ENCODE data around the gene FMNL3. TPM values are rescaled to one million over a fixed set of nuclear protein-coding genes. Genes with fewer than 3 reads are reported as not detected.

The FMNL3 gene
- total RNA-seq, 1 donor from 2014 or later: 17.3 TPM

- no peak overlapping the region for H3K27ac Mint-ChIP-seq
- DNase-seq (ENCODE audit: low spot score): no peak
- Histone ChIP-seq H3K9me3 (ENCODE audit: low read depth) (no peaks in the 10 kb centered on the region), H4K20me1 (ENCODE audit: low read depth) (no peaks in the 10 kb centered on the region), H3K27me3 (no peaks in the 10 kb centered on the region), H3K27ac (no peak overlapping the region), H3K4me3 (no peak overlapping the region), H3K4me2 (no peak overlapping the region), H3F3A (ENCODE audit: low read depth) (peaks cover 6% of the 10 kb centered on the region), H3K9ac (no peak overlapping the region), H3K36me3 (no peaks in the 10 kb centered on the region), H3K4me1 (peaks cover 9% of the 10 kb centered on the region), H2AFZ (replicated peaks) (no peak overlapping the region), H3K79me2 (ENCODE audit: low read depth) (no peaks in the 10 kb centered on the region)
- peaks cover 37% of the 10 kb centered on the region for H3K36me3 Mint-ChIP-seq
- H3K9me3 Mint-ChIP-seq: no peaks in the 10 kb centered on the region
- peaks cover 15% of the 10 kb centered on the region for H3K4me1 Mint-ChIP-seq
- TF ChIP-seq CTCF (IDR thresholded peaks at IDR 0.05): no peak
- TF ChIP-seq EZH2 (IDR thresholded peaks at IDR 0.05): no peak
- no peak for TF ChIP-seq EZH2phosphoT487 (IDR thresholded peaks at IDR 0.05)
- peaks cover 2% of the 10 kb centered on the region for H3K27me3 Mint-ChIP-seq (ENCODE audit: insufficient read depth, low read depth)
- H3K4me3 Mint-ChIP-seq: no peak overlapping the region
Observed at GRCh38 chr12:49649445-49649844, 57.8 kb downstream of the FMNL3 start.

- DNase-seq (ENCODE audit: low spot score): no peak
- Histone ChIP-seq H3K27ac (no peak overlapping the region), H3K79me2 (ENCODE audit: low read depth) (no peaks in the 10 kb centered on the region), H2AFZ (replicated peaks) (no peak overlapping the region), H3K4me2 (no peak overlapping the region), H3K27me3 (no peaks in the 10 kb centered on the region), H3K4me1 (peaks cover 9% of the 10 kb centered on the region), H3K9ac (no peak overlapping the region), H4K20me1 (ENCODE audit: low read depth) (no peaks in the 10 kb centered on the region), H3F3A (ENCODE audit: low read depth) (peaks cover 6% of the 10 kb centered on the region), H3K36me3 (no peaks in the 10 kb centered on the region), H3K4me3 (no peak overlapping the region), H3K9me3 (ENCODE audit: low read depth) (no peaks in the 10 kb centered on the region)
- H3K4me3 Mint-ChIP-seq: no peak overlapping the region
- no peak for TF ChIP-seq EZH2 (IDR thresholded peaks at IDR 0.05)
- no peak for TF ChIP-seq EZH2phosphoT487 (IDR thresholded peaks at IDR 0.05)
- TF ChIP-seq CTCF (IDR thresholded peaks at IDR 0.05): no peak
- H3K36me3 Mint-ChIP-seq: peaks cover 36% of the 10 kb centered on the region
- no peaks in the 10 kb centered on the region for H3K9me3 Mint-ChIP-seq
- H3K27me3 Mint-ChIP-seq (ENCODE audit: insufficient read depth, low read depth): no peaks in the 10 kb centered on the region
- H3K27ac Mint-ChIP-seq: no peak overlapping the region
- peaks cover 15% of the 10 kb centered on the region for H3K4me1 Mint-ChIP-seq
Observed at GRCh38 chr12:49648712-49649003, 58.5 kb downstream of the FMNL3 start.

GRCh38 chr12:49647827-49648711 is 59.1 kb downstream of the FMNL3 start:
- no peaks in the 10 kb centered on the region for H3K9me3 ChIP-seq (ENCODE audit: low read depth)
- no peak overlapping the region for H3K4me3 Mint-ChIP-seq
- no peak for TF ChIP-seq CTCF (IDR thresholded peaks at IDR 0.05)
- TF ChIP-seq EZH2phosphoT487 (IDR thresholded peaks at IDR 0.05): no peak
- TF ChIP-seq EZH2 (IDR thresholded peaks at IDR 0.05): no peak

More at GRCh38 chr12:49647827-49648711, 59.1 kb downstream of the FMNL3 start:
- DNase-seq (ENCODE audit: low spot score): no peak
- no peak overlapping the region for H3K27ac ChIP-seq
- H4K20me1 ChIP-seq (ENCODE audit: low read depth): no peaks in the 10 kb centered on the region
- Mint-ChIP-seq H3K4me1 (peaks cover 15% of the 10 kb centered on the region), H3K9me3 (no peaks in the 10 kb centered on the region), H3K27me3 (ENCODE audit: insufficient read depth, low read depth) (no peaks in the 10 kb centered on the region), H3K27ac (no peak overlapping the region), H3K36me3 (peaks cover 32% of the 10 kb centered on the region)
- peaks cover 9% of the 10 kb centered on the region for H3K4me1 ChIP-seq
- H3K4me2 ChIP-seq: no peak overlapping the region
- no peak overlapping the region for H2AFZ ChIP-seq (replicated peaks)
- no peak overlapping the region for H3K9ac ChIP-seq
- H3F3A ChIP-seq (ENCODE audit: low read depth): peaks cover 6% of the 10 kb centered on the region
- H3K4me3 ChIP-seq: no peak overlapping the region
- no peaks in the 10 kb centered on the region for H3K27me3 ChIP-seq
- no peaks in the 10 kb centered on the region for H3K79me2 ChIP-seq (ENCODE audit: low read depth)
- H3K36me3 ChIP-seq: no peaks in the 10 kb centered on the region

Data from neural progenitor cell (in vitro differentiated cells).